ENCODE results near the gene TAS2R41.

Gene TAS2R41

DNA sequence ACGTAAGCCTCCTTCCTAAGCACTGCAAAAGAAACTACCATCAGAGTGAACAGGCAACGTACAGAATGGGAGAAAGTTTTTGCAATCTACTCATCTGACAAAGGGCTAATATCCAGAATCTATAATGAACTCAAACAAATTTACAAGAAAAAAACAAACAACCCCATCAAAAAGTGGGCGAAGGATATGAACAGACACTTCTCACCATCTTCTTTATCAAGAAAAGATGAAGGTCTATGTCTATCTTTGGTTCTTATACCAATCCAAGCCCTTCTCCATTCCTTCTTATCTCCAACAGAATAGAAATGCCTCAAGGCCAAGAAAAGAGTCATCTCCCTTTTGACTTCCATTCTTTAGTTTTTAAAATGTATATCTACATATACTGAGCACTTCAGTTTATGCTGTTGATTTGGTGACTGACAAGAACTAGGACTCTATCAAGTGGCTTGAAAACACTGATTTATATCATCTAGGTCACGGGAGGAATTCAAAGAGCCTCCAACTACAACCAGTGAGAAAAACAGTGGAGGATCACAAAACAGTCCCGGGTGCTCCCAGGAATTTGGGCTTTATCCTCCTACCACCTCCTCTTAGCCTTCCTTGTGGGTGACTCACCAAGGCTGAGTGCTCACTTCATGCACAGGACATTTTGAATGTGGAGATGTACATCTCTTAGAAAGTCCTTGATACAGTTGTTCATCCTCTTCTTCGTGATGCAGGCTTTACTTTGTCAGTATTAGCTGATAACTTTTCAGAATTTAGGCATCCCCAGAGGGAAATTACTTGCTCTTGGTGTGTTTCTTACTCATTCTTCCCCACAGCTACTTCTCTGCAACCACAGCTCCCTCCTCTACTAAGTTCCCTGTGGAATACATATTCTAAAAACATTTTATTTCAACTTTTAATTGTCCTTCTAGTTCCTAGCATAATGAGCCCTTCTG lies 15.4 kb downstream of the TAS2R41 start:
- Histone ChIP-seq H3K36me3 (ENCODE audit: control insufficient read depth, insufficient read depth, low read length) (no peaks in the 10 kb centered on the region), H3K27me3 (ENCODE audit: control insufficient read depth, insufficient read depth, low read length) (no peaks in the 10 kb centered on the region), H3K4me1 (ENCODE audit: control insufficient read depth, insufficient read depth, low read length) (no peaks in the 10 kb centered on the region; the same call in 1 of the 2 replicates), H3K4me3 (ENCODE audit: low read depth, low read length) (no peak overlapping the region), H3K27ac (ENCODE audit: low read depth, low read length) (no peak overlapping the region), H3K9ac (ENCODE audit: low read depth, low read length) (no peak overlapping the region), H3K9me3 (ENCODE audit: control insufficient read depth, insufficient read depth, low read length) (no peaks in the 10 kb centered on the region)

GRCh38 chr7:143493751-143494150 lies 16.1 kb downstream of the TAS2R41 start:
- no peaks in the 10 kb centered on the region for H3K9me3 ChIP-seq (ENCODE audit: control insufficient read depth, insufficient read depth, low read length)
- no peak overlapping the region for H3K9ac ChIP-seq (ENCODE audit: low read depth, low read length)
- no peak overlapping the region for H3K4me3 ChIP-seq (ENCODE audit: low read depth, low read length)
- H3K27ac ChIP-seq (ENCODE audit: low read depth, low read length): no peak overlapping the region
- H3K4me1 ChIP-seq (ENCODE audit: control insufficient read depth, insufficient read depth, low read length): no peaks in the 10 kb centered on the region; the same call in 1 of the 2 replicates
- H3K36me3 ChIP-seq (ENCODE audit: control insufficient read depth, insufficient read depth, low read length): no peaks in the 10 kb centered on the region
- no peaks in the 10 kb centered on the region for H3K27me3 ChIP-seq (ENCODE audit: control insufficient read depth, insufficient read depth, low read length)

DNA sequence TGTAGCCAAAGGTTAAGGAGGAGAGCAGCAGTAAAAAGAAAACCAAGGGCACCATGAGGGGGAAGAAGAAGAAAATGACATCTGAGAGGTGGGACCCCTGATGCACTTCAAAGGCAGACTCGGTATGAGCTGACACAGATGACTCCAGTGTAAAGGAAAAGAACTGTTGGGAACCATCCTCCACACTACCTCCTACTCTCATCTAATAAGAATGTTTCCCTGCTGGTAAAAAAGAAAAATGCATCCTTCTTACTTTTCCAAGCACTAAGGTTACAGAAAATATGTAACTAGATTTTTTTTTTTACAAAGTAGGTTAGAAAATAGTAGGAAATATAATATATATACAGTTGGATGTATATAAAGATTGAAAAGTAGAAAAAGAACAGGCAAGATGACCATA lies 16.9 kb downstream of the TAS2R41 start:
- Histone ChIP-seq H3K4me1 (ENCODE audit: control insufficient read depth, insufficient read depth, low read length) (no peaks in the 10 kb centered on the region; the same call in 1 of the 2 replicates), H3K9ac (ENCODE audit: low read depth, low read length) (no peak overlapping the region), H3K9me3 (ENCODE audit: control insufficient read depth, insufficient read depth, low read length) (no peaks in the 10 kb centered on the region), H3K27me3 (ENCODE audit: control insufficient read depth, insufficient read depth, low read length) (no peaks in the 10 kb centered on the region), H3K36me3 (ENCODE audit: control insufficient read depth, insufficient read depth, low read length) (no peaks in the 10 kb centered on the region), H3K4me3 (ENCODE audit: low read depth, low read length) (no peak overlapping the region), H3K27ac (ENCODE audit: low read depth, low read length) (no peak overlapping the region)

- Histone ChIP-seq H3K9ac (ENCODE audit: low read depth, low read length) (no peak overlapping the region), H3K27me3 (ENCODE audit: control insufficient read depth, insufficient read depth, low read length) (no peaks in the 10 kb centered on the region), H3K4me3 (ENCODE audit: low read depth, low read length) (no peak overlapping the region), H3K9me3 (ENCODE audit: control insufficient read depth, insufficient read depth, low read length) (no peaks in the 10 kb centered on the region), H3K36me3 (ENCODE audit: control insufficient read depth, insufficient read depth, low read length) (no peaks in the 10 kb centered on the region), H3K27ac (ENCODE audit: low read depth, low read length) (no peak overlapping the region), H3K4me1 (ENCODE audit: control insufficient read depth, insufficient read depth, low read length) (no peaks in the 10 kb centered on the region; the same call in 1 of the 2 replicates)
Measured at GRCh38 chr7:143495851-143496250, 18.2 kb downstream of the TAS2R41 start.

DNA sequence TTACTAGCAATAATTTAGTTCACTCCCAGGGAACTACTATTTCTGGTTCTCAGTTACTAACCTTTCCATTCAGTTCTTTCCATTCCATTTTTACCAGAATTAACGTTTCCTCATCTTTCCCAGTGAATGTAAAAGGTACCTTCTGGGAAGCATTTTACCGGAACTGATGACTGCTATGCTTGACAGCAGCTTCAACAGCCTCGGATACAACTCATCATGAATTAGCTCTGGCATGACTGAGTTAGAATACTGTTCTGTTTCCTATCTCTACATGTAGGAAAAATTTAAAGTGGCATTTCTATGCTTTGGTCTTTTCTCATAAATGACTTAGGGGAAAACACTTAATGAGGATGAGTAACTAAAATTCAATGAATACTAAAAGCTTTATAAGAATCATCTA lies 18.6 kb downstream of the TAS2R41 start:
- H3K9ac ChIP-seq (ENCODE audit: low read depth, low read length): no peak overlapping the region
- no peak overlapping the region for H3K27ac ChIP-seq (ENCODE audit: low read depth, low read length)
- no peaks in the 10 kb centered on the region; the same call in 1 of the 2 replicates for H3K4me1 ChIP-seq (ENCODE audit: control insufficient read depth, insufficient read depth, low read length)
- no peaks in the 10 kb centered on the region for H3K9me3 ChIP-seq (ENCODE audit: control insufficient read depth, insufficient read depth, low read length)
- H3K4me3 ChIP-seq (ENCODE audit: low read depth, low read length): no peak overlapping the region
- no peaks in the 10 kb centered on the region for H3K27me3 ChIP-seq (ENCODE audit: control insufficient read depth, insufficient read depth, low read length)
- no peaks in the 10 kb centered on the region for H3K36me3 ChIP-seq (ENCODE audit: control insufficient read depth, insufficient read depth, low read length)

DNA sequence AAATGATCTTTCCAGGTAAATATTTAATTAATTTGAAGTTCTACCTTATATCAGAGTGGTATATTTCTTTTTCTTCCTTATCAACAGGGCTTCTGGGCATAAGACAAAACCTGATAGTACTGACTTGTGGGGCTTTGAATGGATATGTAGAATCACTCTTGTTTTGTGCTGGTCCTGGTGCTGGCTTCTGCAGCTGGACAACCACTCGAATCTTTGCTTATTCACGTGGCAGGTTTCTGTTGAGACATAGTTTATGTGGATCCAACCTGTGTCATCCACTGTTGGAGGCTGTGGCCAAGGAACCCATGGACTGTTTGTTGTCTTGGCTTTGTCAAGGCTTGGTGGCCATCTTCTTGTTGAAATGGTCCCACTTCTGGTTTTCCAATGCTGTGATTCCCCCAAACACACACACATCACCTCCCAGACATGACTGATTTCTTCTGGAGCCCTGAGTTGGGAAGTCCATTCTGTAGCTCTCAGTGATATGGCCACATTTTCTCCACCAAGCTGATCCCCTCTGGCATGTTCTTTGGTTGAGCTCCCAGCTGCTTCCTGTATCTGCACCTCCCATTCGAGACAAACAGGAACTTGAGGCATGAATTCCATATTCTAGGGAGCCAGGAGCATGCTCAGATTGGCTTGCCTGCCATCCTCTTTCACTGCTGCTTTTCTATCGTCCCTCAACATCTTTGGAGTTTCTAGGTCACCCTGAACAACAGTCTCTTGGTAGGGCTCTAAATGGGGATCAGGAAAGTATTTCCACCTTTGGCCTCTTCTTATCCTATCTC lies 19.5 kb downstream of the TAS2R41 start:
- no peak overlapping the region for H3K27ac ChIP-seq (ENCODE audit: low read depth, low read length)
- H3K9me3 ChIP-seq (ENCODE audit: control insufficient read depth, insufficient read depth, low read length): no peaks in the 10 kb centered on the region
- H3K4me1 ChIP-seq (ENCODE audit: control insufficient read depth, insufficient read depth, low read length): no peaks in the 10 kb centered on the region; the same call in 1 of the 2 replicates
- H3K36me3 ChIP-seq (ENCODE audit: control insufficient read depth, insufficient read depth, low read length): no peaks in the 10 kb centered on the region
- H3K4me3 ChIP-seq (ENCODE audit: low read depth, low read length): no peak overlapping the region
- H3K9ac ChIP-seq (ENCODE audit: low read depth, low read length): no peak overlapping the region
- no peaks in the 10 kb centered on the region for H3K27me3 ChIP-seq (ENCODE audit: control insufficient read depth, insufficient read depth, low read length)

- H3K27ac ChIP-seq (ENCODE audit: low read depth, low read length): no peak overlapping the region
- H3K4me3 ChIP-seq (ENCODE audit: low read depth, low read length): no peak overlapping the region
- H3K9ac ChIP-seq (ENCODE audit: low read depth, low read length): no peak overlapping the region
- no peaks in the 10 kb centered on the region; the same call in 1 of the 2 replicates for H3K4me1 ChIP-seq (ENCODE audit: control insufficient read depth, insufficient read depth, low read length)
- no peaks in the 10 kb centered on the region for H3K27me3 ChIP-seq (ENCODE audit: control insufficient read depth, insufficient read depth, low read length)
- H3K9me3 ChIP-seq (ENCODE audit: control insufficient read depth, insufficient read depth, low read length): no peaks in the 10 kb centered on the region
- no peaks in the 10 kb centered on the region for H3K36me3 ChIP-seq (ENCODE audit: control insufficient read depth, insufficient read depth, low read length)
Measured at GRCh38 chr7:143499246-143499645, 21.6 kb downstream of the TAS2R41 start.

DNA sequence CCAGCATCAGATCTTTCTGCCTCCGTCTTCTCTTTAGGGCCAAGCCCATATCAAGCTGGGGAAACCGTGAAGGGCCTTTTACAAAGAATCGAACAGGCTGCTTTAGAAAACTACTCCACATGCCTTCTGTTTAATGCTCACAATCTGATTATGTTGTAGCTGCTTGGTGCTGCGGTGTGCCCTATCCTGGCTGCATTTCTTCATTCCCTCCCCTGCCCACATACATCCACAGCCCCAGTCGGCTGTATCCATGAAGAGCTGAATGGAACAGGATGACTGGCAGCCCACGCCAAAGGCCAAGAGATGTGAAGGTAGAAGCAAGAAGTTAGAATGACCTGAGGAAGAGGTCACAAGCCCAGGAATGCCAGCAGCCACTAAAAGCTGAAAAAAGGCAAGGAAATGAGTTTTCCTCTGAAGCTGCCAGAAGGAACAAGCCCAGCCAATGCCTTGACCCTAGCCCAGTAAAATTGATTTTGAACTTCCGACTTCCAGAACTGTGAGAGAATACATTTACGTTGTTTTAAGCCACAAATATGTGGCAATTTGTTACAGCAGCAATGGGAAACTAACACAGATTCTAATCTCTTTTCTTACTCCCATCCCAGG lies 22.2 kb downstream of the TAS2R41 start:
- Histone ChIP-seq H3K4me3 (ENCODE audit: low read depth, low read length) (no peak overlapping the region), H3K27ac (ENCODE audit: low read depth, low read length) (no peak overlapping the region), H3K27me3 (ENCODE audit: control insufficient read depth, insufficient read depth, low read length) (no peaks in the 10 kb centered on the region), H3K9ac (ENCODE audit: low read depth, low read length) (no peak overlapping the region), H3K4me1 (ENCODE audit: control insufficient read depth, insufficient read depth, low read length) (no peaks in the 10 kb centered on the region), H3K9me3 (ENCODE audit: control insufficient read depth, insufficient read depth, low read length) (no peaks in the 10 kb centered on the region), H3K36me3 (ENCODE audit: control insufficient read depth, insufficient read depth, low read length) (no peaks in the 10 kb centered on the region)

DNA sequence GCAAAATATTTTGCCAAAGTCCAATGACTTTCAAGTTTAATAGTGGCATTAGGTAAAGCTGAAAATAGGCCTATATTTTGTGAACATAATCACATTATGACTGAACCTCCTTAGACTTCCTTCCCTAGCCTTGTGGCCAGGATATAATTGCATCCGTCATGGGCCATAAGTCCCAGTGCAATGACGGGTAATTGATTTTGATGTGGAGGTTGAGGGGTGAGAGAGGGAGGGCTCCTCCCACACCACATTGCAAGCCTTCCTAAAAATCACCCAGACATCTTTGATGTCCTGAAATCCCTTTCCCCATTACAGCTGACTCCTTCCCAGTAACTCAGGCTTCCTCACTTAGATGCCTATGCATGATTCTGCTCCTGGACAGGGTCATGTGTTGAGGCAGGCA lies 25.6 kb downstream of the TAS2R41 start:
- H3K27ac ChIP-seq (ENCODE audit: low read depth, low read length): no peak overlapping the region
- H3K9ac ChIP-seq (ENCODE audit: low read depth, low read length): no peak overlapping the region
- H3K4me3 ChIP-seq (ENCODE audit: low read depth, low read length): no peak overlapping the region
- no peaks in the 10 kb centered on the region for H3K27me3 ChIP-seq (ENCODE audit: control insufficient read depth, insufficient read depth, low read length)
- no peaks in the 10 kb centered on the region for H3K4me1 ChIP-seq (ENCODE audit: control insufficient read depth, insufficient read depth, low read length)
- no peaks in the 10 kb centered on the region for H3K36me3 ChIP-seq (ENCODE audit: control insufficient read depth, insufficient read depth, low read length)
- H3K9me3 ChIP-seq (ENCODE audit: control insufficient read depth, insufficient read depth, low read length): no peaks in the 10 kb centered on the region

- no peaks in the 10 kb centered on the region for H3K4me1 ChIP-seq (ENCODE audit: control insufficient read depth, insufficient read depth, low read length)
- H3K9ac ChIP-seq (ENCODE audit: low read depth, low read length): no peak overlapping the region
- H3K36me3 ChIP-seq (ENCODE audit: control insufficient read depth, insufficient read depth, low read length): no peaks in the 10 kb centered on the region
- H3K4me3 ChIP-seq (ENCODE audit: low read depth, low read length): no peak overlapping the region
- no peaks in the 10 kb centered on the region for H3K27me3 ChIP-seq (ENCODE audit: control insufficient read depth, insufficient read depth, low read length)
- H3K27ac ChIP-seq (ENCODE audit: low read depth, low read length): no peak overlapping the region
- no peaks in the 10 kb centered on the region for H3K9me3 ChIP-seq (ENCODE audit: control insufficient read depth, insufficient read depth, low read length)
Measured at GRCh38 chr7:143504215-143504936, 26.7 kb downstream of the TAS2R41 start.
